Smooth muscle cell (in vitro differentiated cells): Measurements from ENCODE around the gene KIFC1. TPM values are rescaled to one million over a fixed set of nuclear protein-coding genes. Genes with fewer than 3 reads are reported as not detected.

Source experiments
- DNase-seq: peaks from one replicate; lab custom pipeline; 2025; ENCODE audit not compliant: unreplicated experiment; lab: John Stamatoyannopoulos, UW
- H2AFZ ChIP-seq: fragments of 200-600 bp; sonication (generic); 2 replicates; pipeline ENCODE4 v1.6.0; 2016; ENCODE audit warnings: antibody characterized with exemption, low read depth, mild to moderate bottlenecking
- H3F3A ChIP-seq: fragments of 200-600 bp; sonication (generic); 2 replicates; pipeline ENCODE4 v1.6.0; 2017; ENCODE audit warnings: antibody characterized with exemption, low read depth
- H3K27ac ChIP-seq: fragments of 200-600 bp; sonication (generic); 2 replicates; pipeline ENCODE4 v1.5.1; 2016; ENCODE audit warnings: low read depth, mild to moderate bottlenecking
- H3K27me3 ChIP-seq: fragments of 200-600 bp; sonication (generic); 2 replicates; pipeline ENCODE4 v1.6.1; 2016; ENCODE audit warnings: low read depth, mild to moderate bottlenecking
- H3K36me3 ChIP-seq: fragments of 200-600 bp; sonication (generic); 2 replicates; pipeline ENCODE4 v1.5.1; 2016; ENCODE audit warnings: low read depth
- H3K4me1 ChIP-seq: fragments of 200-600 bp; sonication (generic); 2 replicates; pipeline ENCODE4 v1.5.1; 2016; ENCODE audit warnings: low read depth
- H3K4me2 ChIP-seq: fragments of 200-600 bp; sonication (generic); 2 replicates; pipeline ENCODE4 v1.6.0; 2016; ENCODE audit warnings: mild to moderate bottlenecking
- H3K4me3 ChIP-seq: fragments of 200-600 bp; sonication (generic); 2 replicates; pipeline ENCODE4 v1.5.1; 2016; ENCODE audit warnings: mild to moderate bottlenecking
- H3K79me2 ChIP-seq: fragments of 200-600 bp; sonication (generic); 2 replicates; pipeline ENCODE4 v1.6.0; 2016; ENCODE audit warnings: low read depth, mild to moderate bottlenecking
- H3K9ac ChIP-seq: fragments of 200-600 bp; sonication (generic); 2 replicates; pipeline ENCODE4 v1.6.0; 2016; ENCODE audit warnings: low read depth
- H3K9me3 ChIP-seq: fragments of 200-600 bp; sonication (generic); replicated peaks from 2 replicates; pipeline ENCODE4 v1.5.1; 2016; ENCODE audit warnings: low read depth
- H4K20me1 ChIP-seq: fragments of 200-600 bp; sonication (generic); 2 replicates; pipeline ENCODE4 v1.6.0; 2016; ENCODE audit warnings: low read depth
- CTCF ChIP-seq: fragments of 200-600 bp; sonication (generic); IDR thresholded peaks from 2 replicates; pipeline ENCODE4 v1.5.1; 2017; ENCODE audit warnings: borderline replicate concordance, mild to moderate bottlenecking, antibody characterized with exemption; ENCODE audit not compliant: insufficient read depth, poor library complexity, severe bottlenecking
- WGBS: methylation state at CpG from one replicate; pipeline ENCODE4 v1.1.7; 2016; ENCODE audit warnings: low lambda C conversion rate; 5-methylcytosine and 5-hydroxymethylcytosine counted together
- polyA plus RNA-seq: library from polyadenylated mRNA; unstranded; fragments of >200 nt; fragmentation: Nextera tagmentation; extraction: Ambion mirVana; gene quantifications from 2 replicates; pipeline ENCODE4 v1.2.1, GENCODE V29; 2016
- total RNA-seq: library from RNA; depleted of rRNA; stranded (reverse); fragments of >200 nt; gene quantifications from 2 replicates; pipeline ENCODE4 v1.2.3, GENCODE V29; 2014

The KIFC1 gene
- total and polyA plus RNA-seq, 2 experiments from 2014 or later: 8.8 to 12.0 TPM

GRCh38 chr6:33411632-33412005, 20.0 kb downstream of the KIFC1 start:
- no peaks in the 10 kb centered on the region for H3K9me3 ChIP-seq
- no peak for DNase-seq
- H3K27me3 ChIP-seq: no peaks in the 10 kb centered on the region
- H2AFZ ChIP-seq: no peak overlapping the region
- TF ChIP-seq CTCF: no peak
- no peaks in the 10 kb centered on the region for H3K36me3 ChIP-seq
- H3K9ac ChIP-seq: peak overlapping the region; percentile 91
- peaks cover 17% of the 10 kb centered on the region for H3K4me1 ChIP-seq
- H3K4me3 ChIP-seq: peak overlapping the region; percentile 82
- WGBS: 65% methylated on average over 6 of the region's 6 CpGs
- peaks cover 4% of the 10 kb centered on the region for H3F3A ChIP-seq
- peaks cover 14% of the 10 kb centered on the region for H4K20me1 ChIP-seq
- peaks cover 34% of the 10 kb centered on the region for H3K79me2 ChIP-seq
- peak overlapping the region; percentile 98 for H3K4me2 ChIP-seq
- peak overlapping the region; percentile 84 for H3K27ac ChIP-seq

- no peaks in the 10 kb centered on the region for H3K27me3 ChIP-seq
- no peaks in the 10 kb centered on the region for H3K36me3 ChIP-seq
- no peak overlapping the region for H3K4me3 ChIP-seq
- H3K4me2 ChIP-seq: peak overlapping the region; percentile 98
- no peak for TF ChIP-seq CTCF
- no peak for DNase-seq
- peak overlapping the region; percentile 84 for H3K27ac ChIP-seq
- H3K79me2 ChIP-seq: peaks cover 37% of the 10 kb centered on the region
- H4K20me1 ChIP-seq: peaks cover 14% of the 10 kb centered on the region
- H2AFZ ChIP-seq: no peak overlapping the region
- H3K9ac ChIP-seq: no peak overlapping the region
- H3K9me3 ChIP-seq: no peaks in the 10 kb centered on the region
- H3F3A ChIP-seq: peaks cover 4% of the 10 kb centered on the region
- peaks cover 19% of the 10 kb centered on the region for H3K4me1 ChIP-seq
- WGBS: 96% methylated on average over 10 of the region's 10 CpGs
These were observed 20.8 kb downstream of the KIFC1 start for GRCh38 chr6:33412140-33413009.

GRCh38 chr6:33413241-33414120, 21.9 kb downstream of the KIFC1 start:
- Histone ChIP-seq H2AFZ (no peak overlapping the region), H3K79me2 (peaks cover 37% of the 10 kb centered on the region), H4K20me1 (peaks cover 14% of the 10 kb centered on the region), H3K9me3 (no peaks in the 10 kb centered on the region), H3K4me3 (no peak overlapping the region), H3K36me3 (no peaks in the 10 kb centered on the region), H3K4me1 (peaks cover 20% of the 10 kb centered on the region), H3F3A (peaks cover 4% of the 10 kb centered on the region), H3K4me2 (no peak overlapping the region), H3K27me3 (no peaks in the 10 kb centered on the region), H3K27ac (no peak overlapping the region), H3K9ac (no peak overlapping the region)
- 94% methylated on average over 14 of the region's 14 CpGs for whole genome bisulfite sequencing
- no peak for DNase-seq
- TF ChIP-seq CTCF: no peak
